Measurements from ENCODE around the gene LENG9. TPM values are rescaled to one million over a fixed set of nuclear protein-coding genes. Genes with fewer than 3 reads are reported as not detected.

The LENG9 gene
- total and polyA plus RNA-seq, 2 of the 13 experiments (the other 11 are each of a cell fraction or from before 2014, with no cell fraction given), result 0.75 to 2.9 TPM

DNA sequence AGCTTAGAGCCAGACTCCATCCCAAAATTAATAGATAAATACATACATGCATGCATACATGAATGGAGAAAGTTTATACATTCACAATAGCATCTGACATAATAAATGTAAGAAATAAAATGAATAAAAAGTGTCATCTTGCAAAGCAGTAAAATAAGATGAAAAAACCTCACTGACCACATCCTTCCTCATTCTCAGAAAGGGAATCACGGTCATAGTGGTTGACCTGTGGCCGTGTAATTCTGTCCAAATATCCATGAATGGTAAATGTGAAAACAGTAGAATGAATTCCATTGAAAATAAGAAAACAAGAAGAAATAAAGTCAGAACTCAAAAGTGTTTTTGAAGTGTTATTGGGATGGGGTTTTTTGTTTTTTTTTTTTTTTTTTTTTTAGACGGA is 19.3 kb upstream of the LENG9 start:
- CTCF ChIA-PET (ENCODE audit: low intra/inter-chr PET ratio, low total read pairs), result no interaction called here
- intact Hi-C loops (cut with micrococcal nuclease; ENCODE audit: unreplicated experiment), result no loop called here
- FAIRE-seq, result no peak

DNA sequence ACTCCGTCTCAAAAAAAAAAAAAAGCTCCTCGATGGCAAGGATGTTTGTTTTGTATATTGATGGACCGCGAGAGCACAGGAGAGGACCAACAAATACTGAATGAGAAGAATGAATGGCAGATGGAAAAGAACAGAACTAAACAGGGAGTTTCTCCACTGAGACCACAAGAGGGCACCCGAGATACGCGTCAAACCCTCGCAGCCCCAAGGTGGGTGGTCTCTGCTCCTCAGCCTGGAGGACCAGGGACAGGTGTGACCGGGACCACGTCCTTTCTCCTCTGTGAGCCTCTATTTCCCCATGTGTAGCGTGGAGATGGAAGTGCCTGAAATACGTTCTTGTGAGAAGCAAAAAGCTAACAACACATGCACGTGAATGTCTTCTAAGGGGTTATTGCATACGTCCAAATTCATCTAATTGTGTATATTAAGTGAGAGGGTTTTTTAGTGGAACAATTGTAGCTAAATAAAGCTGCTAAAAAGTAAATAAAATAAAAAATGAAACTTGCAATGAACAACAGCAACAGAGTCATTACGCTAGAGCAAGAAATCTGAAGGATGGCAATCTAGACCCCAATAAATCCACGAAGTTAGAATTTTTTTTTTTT is 17.9 kb upstream of the LENG9 start:
- FAIRE-seq, result peak; percentile 75

More for the DNA sequence above, 19.3 kb upstream of the LENG9 start:
- BruUV-seq (replicated peaks), result no TSS peak
- POLR2A ChIA-PET, result no interaction called here
- no peaks in the 10 kb centered on the region for H3K36me3 ChIP-seq (replicated peaks in 1 of 2; ENCODE audit: control insufficient read depth in 1 of 2, insufficient read depth in 2 of 2, low read length in 2 of 2)
- H3K4me1 ChIP-seq (ENCODE audit: insufficient read depth, low read length), result peaks cover 4% of the 10 kb centered on the region; the same call in 1 of the 2 replicates
- H3K79me2 ChIP-seq (ENCODE audit: insufficient read depth, low read length), result no peaks in the 10 kb centered on the region
- H3K27ac ChIP-seq (ENCODE audit: extremely low read length, insufficient read depth, low read length), result no peak overlapping the region
- H3K9ac ChIP-seq (ENCODE audit: insufficient read depth, low read depth, low read length), result no peak overlapping the region
- no peak for TF ChIP-seq PAF1 (CRISPR knock-in tag; IDR thresholded peaks at IDR 0.05)
- TF ChIP-seq HNF1B (CRISPR knock-in tag; IDR thresholded peaks at IDR 0.05), result no peak
- in situ Hi-C loops (cut with HindIII; ENCODE audit: extremely low pct_ligation_motif_present, low pct_unique_long_range_greater_than_20kb), result no loop called here
- no peak overlapping the region for H3K4me2 ChIP-seq (ENCODE audit: low read depth, low read length)
- H3K4me3 ChIP-seq (replicated peaks in 1 of 3; ENCODE audit: insufficient read depth in 1 of 3, low read depth in 2 of 3, low read length in 3 of 3), result no peak overlapping the region
- no peaks in the 10 kb centered on the region for H4K20me1 ChIP-seq (ENCODE audit: insufficient read depth, low read length)
- DNase-seq (ENCODE audit: low spot score), result no peak
- no peak for ATAC-seq
- WGBS (ENCODE audit: low lambda C conversion rate), result 61% methylated on average over 3 of the region's 3 CpGs
- no peaks in the 10 kb centered on the region for H3K9me3 ChIP-seq (ENCODE audit: low read length)
- no peaks in the 10 kb centered on the region for H3K27me3 ChIP-seq (ENCODE audit: control insufficient read depth in 1 of 2, insufficient read depth in 2 of 2, low read length in 2 of 2)
- H2AFZ ChIP-seq (ENCODE audit: low read length), result no peak overlapping the region

More for the DNA sequence above, 17.9 kb upstream of the LENG9 start:
- Histone ChIP-seq H2AFZ (ENCODE audit: low read length) (no peak overlapping the region), H3K4me2 (ENCODE audit: low read depth, low read length) (no peak overlapping the region), H3K4me1 (ENCODE audit: insufficient read depth, low read length) (peaks cover 18% of the 10 kb centered on the region), H3K9ac (ENCODE audit: insufficient read depth, low read depth, low read length) (no peak overlapping the region), H4K20me1 (ENCODE audit: insufficient read depth, low read length) (no peaks in the 10 kb centered on the region), H3K36me3 (replicated peaks in 1 of 2; ENCODE audit: control insufficient read depth in 1 of 2, insufficient read depth in 2 of 2, low read length in 2 of 2) (no peaks in the 10 kb centered on the region), H3K27me3 (ENCODE audit: control insufficient read depth in 1 of 2, insufficient read depth in 2 of 2, low read length in 2 of 2) (no peaks in the 10 kb centered on the region), H3K9me3 (ENCODE audit: low read length) (no peaks in the 10 kb centered on the region), H3K4me3 (replicated peaks in 1 of 3; ENCODE audit: insufficient read depth in 1 of 3, low read depth in 2 of 3, low read length in 3 of 3) (no peak overlapping the region), H3K79me2 (ENCODE audit: insufficient read depth, low read length) (no peaks in the 10 kb centered on the region), H3K27ac (ENCODE audit: extremely low read length, insufficient read depth, low read length) (no peak overlapping the region)
- DNase-seq (ENCODE audit: low spot score) (peak; percentile 49), ATAC-seq (peak; percentile 50; the same call in 2 of the 3 replicates)
- BruUV-seq (replicated peaks), result no TSS peak
- in situ Hi-C loops (cut with HindIII; ENCODE audit: extremely low pct_ligation_motif_present, low pct_unique_long_range_greater_than_20kb) (no loop called here), intact Hi-C loops (cut with micrococcal nuclease; ENCODE audit: unreplicated experiment) (no loop called here)
- POLR2A ChIA-PET, result no interaction called here
- TF ChIP-seq BCL3 (CRISPR knock-in tag; IDR thresholded peaks at IDR 0.05) (no peak), STAG1 (CRISPR knock-in tag; IDR thresholded peaks at IDR 0.05) (peak; percentile 75), ZBTB7B (CRISPR knock-in tag; IDR thresholded peaks at IDR 0.05) (peak; percentile 63; the same call in 1 of the 2 replicates), SMC3 (IDR thresholded peaks at IDR 0.05; ENCODE audit: low read length) (peak; percentile 18; the same call in 1 of the 2 replicates), RFX1 (IDR thresholded peaks at IDR 0.05) (no peak)
- TF ChIP-seq, protein P1, sequence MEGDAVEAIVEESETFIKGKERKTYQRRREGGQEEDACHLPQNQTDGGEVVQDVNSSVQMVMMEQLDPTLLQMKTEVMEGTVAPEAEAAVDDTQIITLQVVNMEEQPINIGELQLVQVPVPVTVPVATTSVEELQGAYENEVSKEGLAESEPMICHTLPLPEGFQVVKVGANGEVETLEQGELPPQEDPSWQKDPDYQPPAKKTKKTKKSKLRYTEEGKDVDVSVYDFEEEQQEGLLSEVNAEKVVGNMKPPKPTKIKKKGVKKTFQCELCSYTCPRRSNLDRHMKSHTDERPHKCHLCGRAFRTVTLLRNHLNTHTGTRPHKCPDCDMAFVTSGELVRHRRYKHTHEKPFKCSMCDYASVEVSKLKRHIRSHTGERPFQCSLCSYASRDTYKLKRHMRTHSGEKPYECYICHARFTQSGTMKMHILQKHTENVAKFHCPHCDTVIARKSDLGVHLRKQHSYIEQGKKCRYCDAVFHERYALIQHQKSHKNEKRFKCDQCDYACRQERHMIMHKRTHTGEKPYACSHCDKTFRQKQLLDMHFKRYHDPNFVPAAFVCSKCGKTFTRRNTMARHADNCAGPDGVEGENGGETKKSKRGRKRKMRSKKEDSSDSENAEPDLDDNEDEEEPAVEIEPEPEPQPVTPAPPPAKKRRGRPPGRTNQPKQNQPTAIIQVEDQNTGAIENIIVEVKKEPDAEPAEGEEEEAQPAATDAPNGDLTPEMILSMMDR (CRISPR knock-in tag; IDR thresholded peaks at IDR 0.05), result peak; percentile 88
- WGBS (ENCODE audit: low lambda C conversion rate), result 8% methylated on average over 16 of the region's 16 CpGs
- CTCF ChIA-PET (ENCODE audit: low intra/inter-chr PET ratio, low total read pairs), result interaction anchor here (0.8 kb wide), 1 partner anchor 195 kb away, joined by 4 read pairs; no protein-coding TSS in a partner anchor

Measured in HepG2 (cell line).